Peyer's patch (tissue), 4 donors: ENCODE results near the gene KCNK5. TPM values are rescaled to one million over a fixed set of nuclear protein-coding genes. Genes with fewer than 3 reads are reported as not detected.

Source experiments
- DNase-seq, 3 donors: peaks; one replicate each; pipeline ENCODE4 v3.0.0-alpha.2; 2017 to 2019
- H3K27ac ChIP-seq, 4 donors: fragments of 200-600 bp; sonication (generic); one replicate each; pipeline ENCODE4 v1.5.1; 2016 to 2019
- H3K27me3 ChIP-seq, 2 donors: fragments of 200-600 bp; sonication (generic); one replicate each; pipeline ENCODE4 v1.5.1; 2019
- H3K36me3 ChIP-seq, 3 donors: fragments of 200-600 bp; sonication (generic); one replicate each; pipeline ENCODE4 v1.5.1; 2016 to 2019
- H3K4me1 ChIP-seq, 4 donors: fragments of 200-600 bp; sonication (generic); one replicate each; pipeline ENCODE4 v1.5.1; 2016 to 2019
- H3K4me3 ChIP-seq, 4 donors: fragments of 200-600 bp; sonication (generic); 1 replicate in 3 of 4; 2 replicates in 1 of 4; pipeline ENCODE4 v1.5.1; 2016 to 2019; ENCODE audit warnings: mild to moderate bottlenecking in 1 of 4
- H3K9me3 ChIP-seq, 4 donors: fragments of 200-600 bp; sonication (generic); one replicate each; pipeline ENCODE4 v1.5.1; 2016 to 2019; ENCODE audit warnings: mild to moderate bottlenecking in 1 of 4
- POLR2A ChIP-seq, 2 donors: fragments of 450-650 bp; IDR thresholded peaks; one replicate each; pipeline ENCODE4 v1.5.1; 2017; ENCODE audit warnings: antibody characterized with exemption in 2 of 2, mild to moderate bottlenecking in 2 of 2, moderate library complexity in 2 of 2
- total RNA-seq, 4 donors: library from RNA; depleted of rRNA; stranded (reverse); fragments of >200 nt; gene quantifications; one replicate each; pipeline ENCODE4 v1.1.0, GENCODE V29; 2016
- TF ChIP-seq, protein P1 (sequence below), 6 experiments: fragments of 450-650 bp in 4 of 6; fragments of 200-600 bp in 2 of 6; sonication (generic) in 1 of 6; IDR thresholded peaks; one replicate each; pipeline ENCODE4 v1.5.1; 2017 to 2019; ENCODE audit warnings: antibody characterized with exemption in 6 of 6, mild to moderate bottlenecking in 3 of 6, moderate library complexity in 1 of 6

KCNK5 gene
- total RNA-seq, 4 donors from 2014 or later: 10.7 to 150 (median 115) TPM

DNA sequence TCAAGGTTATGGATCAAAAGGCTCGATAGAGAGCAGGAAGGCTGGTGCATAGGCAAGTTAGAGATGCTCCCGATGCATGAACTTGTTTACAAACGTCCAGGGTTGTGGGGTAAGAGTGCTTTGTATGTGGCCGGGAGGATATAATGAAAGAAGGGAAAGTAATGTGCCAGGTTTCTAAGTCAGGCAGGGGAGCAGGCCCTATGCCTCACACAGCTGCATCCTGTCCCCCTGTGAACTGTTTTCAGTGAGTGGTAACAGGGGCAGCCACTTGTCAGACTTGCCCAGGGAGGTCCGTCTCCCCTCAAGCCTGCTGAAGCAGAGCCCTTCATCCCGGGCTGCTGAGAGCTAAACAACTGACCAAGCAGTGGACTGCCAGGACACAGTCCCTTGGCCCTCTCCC, 19.4 kb downstream of the KCNK5 start:
- H3K36me3 ChIP-seq: no peaks in the 10 kb centered on the region
- no peak overlapping the region for H3K4me3 ChIP-seq
- no peak for TF ChIP-seq POLR2A (IDR thresholded peaks at IDR 0.05)
- TF ChIP-seq, protein P1, sequence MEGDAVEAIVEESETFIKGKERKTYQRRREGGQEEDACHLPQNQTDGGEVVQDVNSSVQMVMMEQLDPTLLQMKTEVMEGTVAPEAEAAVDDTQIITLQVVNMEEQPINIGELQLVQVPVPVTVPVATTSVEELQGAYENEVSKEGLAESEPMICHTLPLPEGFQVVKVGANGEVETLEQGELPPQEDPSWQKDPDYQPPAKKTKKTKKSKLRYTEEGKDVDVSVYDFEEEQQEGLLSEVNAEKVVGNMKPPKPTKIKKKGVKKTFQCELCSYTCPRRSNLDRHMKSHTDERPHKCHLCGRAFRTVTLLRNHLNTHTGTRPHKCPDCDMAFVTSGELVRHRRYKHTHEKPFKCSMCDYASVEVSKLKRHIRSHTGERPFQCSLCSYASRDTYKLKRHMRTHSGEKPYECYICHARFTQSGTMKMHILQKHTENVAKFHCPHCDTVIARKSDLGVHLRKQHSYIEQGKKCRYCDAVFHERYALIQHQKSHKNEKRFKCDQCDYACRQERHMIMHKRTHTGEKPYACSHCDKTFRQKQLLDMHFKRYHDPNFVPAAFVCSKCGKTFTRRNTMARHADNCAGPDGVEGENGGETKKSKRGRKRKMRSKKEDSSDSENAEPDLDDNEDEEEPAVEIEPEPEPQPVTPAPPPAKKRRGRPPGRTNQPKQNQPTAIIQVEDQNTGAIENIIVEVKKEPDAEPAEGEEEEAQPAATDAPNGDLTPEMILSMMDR (IDR thresholded peaks at IDR 0.05): no peak
- peaks cover 0 to 76% (median 5%) of the 10 kb centered on the region in 4 donors for H3K4me1 ChIP-seq
- no peaks in the 10 kb centered on the region for H3K9me3 ChIP-seq
- peak overlapping the region in 3 of 4 donors; percentile 27 to 91 (median 83) for H3K27ac ChIP-seq
- DNase-seq: no peak
- no peaks in the 10 kb centered on the region for H3K27me3 ChIP-seq

DNA sequence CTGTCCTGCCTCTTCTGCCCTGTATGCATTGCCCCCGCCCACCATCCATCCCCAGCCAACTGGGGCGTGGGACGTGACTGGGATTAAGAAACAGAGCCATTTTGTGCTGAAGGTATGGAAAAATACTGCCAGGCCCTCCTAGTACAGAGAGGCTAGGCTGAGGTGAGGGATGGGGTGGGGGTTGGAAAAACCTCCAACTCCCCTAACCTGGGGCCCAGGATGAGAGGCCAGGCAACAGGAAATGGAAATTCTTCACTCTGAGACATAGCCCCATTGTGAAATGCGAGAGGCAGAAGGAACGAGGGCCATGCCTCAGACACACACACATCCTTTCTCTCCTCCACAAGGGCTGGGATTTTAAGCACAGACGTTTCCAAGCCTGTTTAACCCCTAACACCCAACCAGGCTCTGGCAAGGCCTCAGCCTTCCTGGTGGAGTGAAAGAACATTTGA, 19.9 kb downstream of the KCNK5 start:
- no peak for TF ChIP-seq POLR2A (IDR thresholded peaks at IDR 0.05)
- TF ChIP-seq, protein P1 (IDR thresholded peaks at IDR 0.05): no peak
- Histone ChIP-seq H3K27ac (peak overlapping the region in 3 of 4 donors; percentile 27 to 91 (median 83)), H3K4me1 (peaks cover 0 to 76% (median 5%) of the 10 kb centered on the region in 4 donors), H3K36me3 (no peaks in the 10 kb centered on the region), H3K27me3 (no peaks in the 10 kb centered on the region), H3K4me3 (no peak overlapping the region), H3K9me3 (no peaks in the 10 kb centered on the region)
- no peak for DNase-seq

DNA sequence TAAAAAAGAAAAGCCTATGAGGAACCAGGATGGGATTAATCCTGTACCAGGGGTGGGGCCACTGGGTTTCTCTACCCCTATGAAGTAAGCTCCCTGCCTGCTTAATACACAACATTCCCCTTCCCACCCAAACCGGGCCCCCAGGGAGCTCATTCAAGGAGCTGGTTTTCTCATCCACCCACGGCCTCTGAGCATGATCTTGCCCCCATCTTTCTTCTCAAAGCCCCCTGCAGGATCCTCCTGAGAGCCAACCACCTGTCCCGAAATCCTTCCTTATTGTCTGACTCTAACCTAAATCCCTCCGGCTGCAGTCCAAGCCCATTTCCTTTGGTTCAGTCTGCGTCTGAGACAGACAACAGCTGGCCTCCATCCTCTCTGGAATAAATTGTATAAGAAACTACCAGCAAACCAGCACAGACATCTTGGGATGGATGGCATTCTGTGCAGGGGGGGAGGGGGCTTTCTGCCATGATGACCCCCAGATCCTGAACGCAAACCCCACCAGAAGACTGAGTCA, 21.0 kb downstream of the KCNK5 start:
- no peak for TF ChIP-seq POLR2A (IDR thresholded peaks at IDR 0.05)
- TF ChIP-seq, protein P1 (IDR thresholded peaks at IDR 0.05): no peak
- peak overlapping the region in 2 of 4 donors; percentile 83 to 91 for H3K27ac ChIP-seq
- no peaks in the 10 kb centered on the region for H3K9me3 ChIP-seq
- H3K36me3 ChIP-seq: no peaks in the 10 kb centered on the region
- peaks cover 0 to 81% (median 7%) of the 10 kb centered on the region in 4 donors for H3K4me1 ChIP-seq
- H3K4me3 ChIP-seq: peak overlapping the region in 1 of 4 donors; percentile 10
- H3K27me3 ChIP-seq: no peaks in the 10 kb centered on the region
- peak in 1 of 3 donors; percentile 68 for DNase-seq

DNA sequence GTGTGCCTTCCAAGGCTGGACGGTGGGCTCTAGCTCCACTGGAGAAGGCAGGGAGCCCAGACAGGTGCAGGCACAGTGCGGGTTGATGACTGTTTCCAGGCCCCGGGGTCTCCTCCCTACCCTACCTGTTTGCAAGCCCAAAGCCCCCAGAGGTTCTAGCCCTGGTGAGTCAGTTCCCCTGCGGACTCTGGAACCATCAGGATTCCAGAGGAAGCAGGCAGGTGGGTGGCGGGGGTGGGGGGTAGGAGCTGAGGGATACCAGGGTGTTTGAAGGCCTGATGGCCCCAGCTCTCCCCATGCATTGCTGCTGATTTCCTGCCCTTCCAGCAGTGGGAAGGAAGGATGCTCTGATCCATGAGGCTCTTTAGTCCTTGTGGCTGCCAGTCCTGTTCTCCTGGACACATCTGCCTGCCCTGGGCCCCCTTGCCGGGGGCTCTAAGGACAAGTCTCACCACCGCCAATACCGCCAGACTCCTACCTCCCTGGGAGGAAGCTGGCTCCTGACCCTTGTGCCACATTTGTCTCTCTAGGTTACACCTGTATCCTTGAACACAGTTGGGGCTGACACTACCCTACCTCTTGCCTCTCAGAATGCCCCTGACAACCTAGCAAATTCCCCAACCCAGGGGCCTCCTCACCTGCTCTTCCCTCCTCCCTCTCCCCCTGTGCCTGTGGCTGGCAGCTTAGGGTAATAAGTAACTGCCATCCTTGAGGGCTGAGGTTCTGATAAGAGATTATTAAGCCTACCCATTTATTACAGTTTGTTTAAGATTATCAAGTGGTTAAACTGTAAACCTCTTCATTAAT, 21.7 kb downstream of the KCNK5 start:
- Histone ChIP-seq H3K4me1 (peaks cover 0 to 88% (median 8%) of the 10 kb centered on the region in 4 donors), H3K27ac (peak overlapping the region in 3 of 4 donors; percentile 70 to 91 (median 83)), H3K4me3 (peak overlapping the region in 1 of 4 donors; percentile 10), H3K36me3 (no peaks in the 10 kb centered on the region), H3K27me3 (no peaks in the 10 kb centered on the region), H3K9me3 (no peaks in the 10 kb centered on the region)
- TF ChIP-seq, protein P1 (IDR thresholded peaks at IDR 0.05): no peak
- TF ChIP-seq POLR2A (IDR thresholded peaks at IDR 0.05): peak in 1 of 2 donors; percentile 54
- no peak for DNase-seq

DNA sequence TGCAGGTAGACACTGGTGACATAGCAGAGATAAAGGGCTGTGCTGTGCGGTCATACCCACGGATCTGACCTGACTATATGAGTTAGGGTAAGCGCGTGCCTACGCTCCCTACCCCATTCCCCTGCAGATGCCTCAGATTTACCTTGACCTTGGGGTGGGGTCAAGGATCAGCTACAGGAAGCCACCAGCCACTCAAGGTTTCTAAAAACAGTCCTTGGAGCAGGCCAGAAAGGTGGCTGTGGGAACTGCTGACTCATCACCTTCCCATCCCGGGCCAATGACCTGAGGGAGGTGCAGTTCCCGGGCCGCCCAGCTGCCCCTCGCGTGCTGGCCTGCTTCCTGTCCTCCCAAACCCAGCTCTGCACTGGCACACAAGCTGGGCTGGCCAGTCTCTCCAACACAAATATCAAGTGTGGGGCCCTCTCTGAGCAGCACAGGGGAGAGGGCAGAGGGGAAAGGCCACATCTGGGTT, 23.0 kb downstream of the KCNK5 start:
- H3K4me3 ChIP-seq: no peak overlapping the region
- H3K27me3 ChIP-seq: no peaks in the 10 kb centered on the region
- peak in 2 of 3 donors; percentile 76 to 80 for DNase-seq
- peaks cover 0 to 94% (median 7%) of the 10 kb centered on the region in 4 donors for H3K4me1 ChIP-seq
- no peaks in the 10 kb centered on the region for H3K9me3 ChIP-seq
- TF ChIP-seq POLR2A (IDR thresholded peaks at IDR 0.05): peak in 1 of 2 donors; percentile 43
- TF ChIP-seq, protein P1 (IDR thresholded peaks at IDR 0.05): peak in 3 of 6 experiments; percentile 24 to 39 (median 35)
- H3K36me3 ChIP-seq: no peaks in the 10 kb centered on the region
- H3K27ac ChIP-seq: peak overlapping the region in 3 of 4 donors; percentile 70 to 91 (median 83)
